H1 (cell line): ENCODE data around the gene GKAP1. TPM values are rescaled to one million over a fixed set of nuclear protein-coding genes. Genes with fewer than 3 reads are reported as not detected.
"Not testable (repeated sequence)": the region's sequence is repeated elsewhere in the genome, so short reads cannot be mapped to it uniquely, and the experiment has no call there.

ENCODE experiments used
- CTCF ChIA-PET: fragments of 300-600 bp; sonication (Branson Sonifier 250); formaldehyde crosslinking; loops from one replicate; lab custom pipeline; 2021; ENCODE audit not compliant: partially characterized antibody; lab: Charles Lee
- POLR2A ChIA-PET: fragments of 300-600 bp; sonication (Branson Sonifier 250); formaldehyde crosslinking; loops from one replicate; lab custom pipeline; 2021; ENCODE audit warnings: inconsistent platforms; ENCODE audit not compliant: partially characterized antibody; lab: Charles Lee
- DNase-seq, 2 experiments: peaks; one replicate each; pipeline versions ENCODE4 v3.0.0 to v3.0.0-alpha.2; 2010 to 2022; ENCODE audit warnings: low spot score in 2 of 2, low read depth in 1 of 2, mixed read lengths in 1 of 2
- FAIRE-seq: peaks from 2 replicates; lab custom pipeline; 2011; peaks lifted over from hg19 to GRCh38; lab: Jason Lieb, UNC
- H2AFZ ChIP-seq: 2 replicates; pipeline ENCODE4 v1.8.1; 2012; ENCODE audit warnings: low read length, inconsistent platforms
- H2AK5ac ChIP-seq: 2 replicates; pipeline ENCODE4 v1.6.1; 2013; ENCODE audit warnings: low read depth, low read length
- H2BK120ac ChIP-seq: replicated peaks from 2 replicates; pipeline ENCODE3; 2013; ENCODE audit warnings: low read depth, low read length, inconsistent platforms
- H2BK12ac ChIP-seq: 2 replicates; pipeline ENCODE4 v1.6.1; 2013; ENCODE audit warnings: low read depth, low read length
- H2BK15ac ChIP-seq: 2 replicates; pipeline ENCODE4 v1.6.1; 2013; ENCODE audit warnings: low read length
- H2BK20ac ChIP-seq: 2 replicates; pipeline ENCODE4 v1.6.1; 2013; ENCODE audit warnings: low read length
- H2BK5ac ChIP-seq: 2 replicates; pipeline ENCODE4 v1.6.1; 2013; ENCODE audit warnings: low read depth, low read length
- H3K14ac ChIP-seq: 2 replicates; pipeline ENCODE4 v1.6.1; 2013; ENCODE audit warnings: inconsistent platforms; ENCODE audit not compliant: insufficient read length
- H3K18ac ChIP-seq: 2 replicates; pipeline ENCODE4 v1.6.1; 2013; ENCODE audit warnings: low read length; ENCODE audit errors: extremely low read depth
- H3K23ac ChIP-seq: 2 replicates; pipeline ENCODE4 v1.6.1; 2013; ENCODE audit warnings: inconsistent platforms; ENCODE audit not compliant: insufficient read length
- H3K23me2 ChIP-seq: 2 replicates; pipeline ENCODE4 v1.6.1; 2013; ENCODE audit warnings: low read depth, low read length
- H3K27ac ChIP-seq: 2 replicates; pipeline ENCODE4 v1.6.1; 2011; ENCODE audit warnings: low read depth, low read length, inconsistent platforms
- H3K27me3 ChIP-seq, 4 experiments: replicated peaks in 1 of 4; 1 replicate in 1 of 4; 2 replicates in 3 of 4; pipeline versions ENCODE4 v1.6.1 to v1.8.1; 2011 to 2013; ENCODE audit warnings: low read length in 3 of 4, mild to moderate bottlenecking in 3 of 4, inconsistent platforms in 2 of 4, mixed read lengths in 2 of 4, moderate library complexity in 1 of 4; ENCODE audit not compliant: control insufficient read depth in 3 of 4, insufficient read depth in 3 of 4; ENCODE audit errors: extremely low read depth in 1 of 4
- H3K36me3 ChIP-seq, 4 experiments: 2 replicates each; pipeline versions ENCODE4 v1.6.1 to v1.8.1; 2011 to 2013; ENCODE audit warnings: mild to moderate bottlenecking in 4 of 4, low read length in 3 of 4, moderate library complexity in 2 of 4, control low read depth in 1 of 4, inconsistent platforms in 1 of 4; ENCODE audit not compliant: insufficient read depth in 4 of 4, control insufficient read depth in 2 of 4
- H3K4ac ChIP-seq: replicated peaks from 2 replicates; pipeline ENCODE3; 2013; ENCODE audit warnings: low read length, low read depth, mixed read lengths, inconsistent platforms; ENCODE audit not compliant: insufficient read length
- H3K4me1 ChIP-seq, 4 experiments: replicated peaks in 1 of 4; 1 replicate in 1 of 4; 2 replicates in 3 of 4; pipeline versions ENCODE4 v1.6.1 to v1.8.1; 2011 to 2013; ENCODE audit warnings: low read length in 3 of 4, inconsistent platforms in 2 of 4, mixed read lengths in 1 of 4; ENCODE audit not compliant: insufficient read depth in 4 of 4, control insufficient read depth in 3 of 4
- H3K4me2 ChIP-seq, 2 experiments: 2 replicates each; pipeline versions ENCODE4 v1.6.1 to v1.8.1; 2011 to 2013; ENCODE audit warnings: low read depth in 2 of 2, low read length in 2 of 2, control low read depth in 1 of 2, inconsistent platforms in 1 of 2, mild to moderate bottlenecking in 1 of 2; ENCODE audit not compliant: insufficient read depth in 1 of 2
- H3K4me3 ChIP-seq, 4 experiments: fragments of 200-600, 300-600 bp in 1 of 4; sonication (generic), shearing (Covaris generic), sonication (Bioruptor Twin) in 1 of 4; 2 replicates each; pipeline versions ENCODE4 v1.5.1 to v1.8.1; 2011 to 2016; ENCODE audit warnings: low read length in 4 of 4, low read depth in 3 of 4, control low read depth in 2 of 4, inconsistent platforms in 2 of 4, mild to moderate bottlenecking in 2 of 4, mixed read lengths in 1 of 4, moderate library complexity in 1 of 4; ENCODE audit not compliant: insufficient read depth in 2 of 4; ENCODE audit errors: extremely low read depth in 1 of 4
- H3K56ac ChIP-seq: replicated peaks from 2 replicates; pipeline ENCODE3; 2013; ENCODE audit warnings: low read depth, mild to moderate bottlenecking, mixed read lengths, low read length, inconsistent platforms; ENCODE audit not compliant: insufficient read length
- H3K79me1 ChIP-seq: 2 replicates; pipeline ENCODE4 v1.6.1; 2013; ENCODE audit warnings: low read depth, low read length, control low read depth
- H3K79me2 ChIP-seq, 2 experiments: 2 replicates each; pipeline versions ENCODE4 v1.6.1 to v1.8.1; 2012 to 2013; ENCODE audit warnings: low read length in 2 of 2, mild to moderate bottlenecking in 2 of 2, inconsistent platforms in 1 of 2; ENCODE audit not compliant: insufficient read depth in 2 of 2, control insufficient read depth in 1 of 2
- H3K9ac ChIP-seq, 4 experiments: replicated peaks in 1 of 4; 1 replicate in 1 of 4; 2 replicates in 3 of 4; pipeline versions ENCODE4 v1.6.1 to v1.8.1; 2011 to 2013; ENCODE audit warnings: low read depth in 3 of 4, low read length in 3 of 4, control low read depth in 2 of 4, mild to moderate bottlenecking in 2 of 4, moderate library complexity in 2 of 4, inconsistent platforms in 1 of 4; ENCODE audit errors: extremely low read depth in 1 of 4
- H3K9me3 ChIP-seq, 2 experiments: 2 replicates each; pipeline versions ENCODE4 v1.6.1 to v1.8.1; 2012 to 2013; ENCODE audit warnings: mild to moderate bottlenecking in 2 of 2, moderate library complexity in 2 of 2, control low read depth in 1 of 2, inconsistent platforms in 1 of 2, low read depth in 1 of 2, low read length in 1 of 2, mixed read lengths in 1 of 2; ENCODE audit not compliant: insufficient read depth in 2 of 2
- H4K20me1 ChIP-seq, 2 experiments: replicated peaks in 1 of 2; 2 replicates each; pipeline versions ENCODE3 to v1.8.1; 2011 to 2013; ENCODE audit warnings: inconsistent platforms in 2 of 2, low read length in 2 of 2, mild to moderate bottlenecking in 1 of 2; ENCODE audit not compliant: insufficient read depth in 2 of 2, control insufficient read depth in 1 of 2
- H4K5ac ChIP-seq: 2 replicates; pipeline ENCODE4 v1.6.1; 2013; ENCODE audit warnings: low read length, low read depth, mixed read lengths, inconsistent platforms; ENCODE audit not compliant: insufficient read length
- H4K8ac ChIP-seq: 2 replicates; pipeline ENCODE4 v1.8.0; 2013; ENCODE audit warnings: mild to moderate bottlenecking, moderate library complexity, low read length, inconsistent platforms; ENCODE audit not compliant: insufficient read depth; ENCODE audit errors: extremely low read depth
- H4K91ac ChIP-seq: replicated peaks from 2 replicates; pipeline ENCODE3; 2013; ENCODE audit warnings: low read length, mixed read lengths, inconsistent platforms; ENCODE audit not compliant: insufficient read length
- RBBP5 ChIP-seq: IDR thresholded peaks from 2 replicates; pipeline ENCODE4 v1.7.1; 2012; ENCODE audit warnings: low read depth, mild to moderate bottlenecking, inconsistent platforms, low read length, moderate library complexity, borderline replicate concordance
- WGBS, 2 experiments: shearing (Covaris generic) in 1 of 2; methylation state at CpG; one replicate each; pipeline versions ENCODE4 v1.1.6 to v1.1.7; 2013 to 2015; ENCODE audit warnings: low lambda C conversion rate in 2 of 2, mixed read lengths in 2 of 2, inconsistent platforms in 1 of 2, low coverage in 1 of 2, missing lambda C conversion rate in 1 of 2; ENCODE audit not compliant: insufficient replicate concordance in 2 of 2, insufficient coverage in 1 of 2, insufficient read length in 1 of 2; ENCODE audit errors: extremely low coverage in 1 of 2, missing lambda C conversion rate in 1 of 2; 5-methylcytosine and 5-hydroxymethylcytosine counted together
- polyA plus RNA-seq, 7 experiments: library from polyadenylated mRNA; depleted of rRNA in 3 of 7; stranded (reverse) in 5 of 7; unstranded in 2 of 7; fragments of >200 nt in 5 of 7; fragments of 200-250 nt in 2 of 7; gene quantifications; 1 replicate in 5 of 7; 2 replicates in 1 of 7; 4 replicates in 1 of 7; pipeline versions ENCODE4 v1.2.1 to v1.2.3, GENCODE V29; 2011 to 2013; ENCODE audit warnings: missing spikeins in 2 of 7, mixed read lengths in 2 of 7
- total RNA-seq: library from RNA; stranded (reverse); fragmentation: NEBNext Ultra II Directional; extraction: Animal tissue kit (Norgen Biotek cat#: 25700); gene quantifications from 2 replicates; pipeline ENCODE4 v1.2.1, GENCODE V29; 2021

Gene GKAP1
- total and polyA plus RNA-seq, 2 of the 8 experiments (the other 6 are each of a cell fraction or from before 2014, with no cell fraction given), result 0.97 to 5.3 TPM

- H2BK20ac ChIP-seq, POLR2A ChIA-PET, H2BK12ac ChIP-seq, FAIRE-seq, H4K91ac ChIP-seq, H3K23ac ChIP-seq, H2BK120ac ChIP-seq, H4K20me1 ChIP-seq, H3K18ac ChIP-seq, H3K9me3 ChIP-seq, H2BK5ac ChIP-seq, H2BK15ac ChIP-seq, H3K56ac ChIP-seq, H4K5ac ChIP-seq, H3K27ac ChIP-seq, CTCF ChIA-PET, DNase-seq, H3K79me1 ChIP-seq, H4K8ac ChIP-seq, H3K79me2 ChIP-seq, H2AK5ac ChIP-seq, H3K36me3 ChIP-seq, H2AFZ ChIP-seq, H3K27me3 ChIP-seq, H3K4ac ChIP-seq, H3K4me1 ChIP-seq, H3K14ac ChIP-seq, H3K23me2 ChIP-seq: not testable (repeated sequence)
- 6% methylated on average over 8 of the region's 38 CpGs; no CpG with 5 or more reads in 1 of the 2 experiments for WGBS, 2 experiments
- TF ChIP-seq RBBP5, result peak; percentile 52; the same call in 1 of the 2 replicates
- peak overlapping the region in 1 of 4 experiments; percentile 49; a peak in 1 of 7 replicates for H3K9ac ChIP-seq
- peak overlapping the region; percentile 38 to 76 (median 58) for H3K4me3 ChIP-seq
- H3K4me2 ChIP-seq, result peak overlapping the region; percentile 60 to 65
Measured at GRCh38 chr9:83817011-83817355, 586 bp downstream of the GKAP1 start.

GRCh38 chr9:83815120-83815519 lies 2.4 kb downstream of the GKAP1 start:
- 89% methylated on average over 4 of the region's 4 CpGs; no CpG with 5 or more reads in 1 of the 2 experiments for WGBS, 2 experiments
- POLR2A ChIA-PET, result not testable (repeated sequence)

More at GRCh38 chr9:83815120-83815519, 2.4 kb downstream of the GKAP1 start:
- DNase-seq, H3K56ac ChIP-seq, H3K36me3 ChIP-seq, FAIRE-seq, H3K4me2 ChIP-seq, H3K18ac ChIP-seq, H2AK5ac ChIP-seq, H3K4ac ChIP-seq, H3K4me3 ChIP-seq, H3K23ac ChIP-seq, H4K91ac ChIP-seq, H2BK12ac ChIP-seq, H2BK20ac ChIP-seq, H2BK120ac ChIP-seq, H2BK5ac ChIP-seq, H3K23me2 ChIP-seq, H3K4me1 ChIP-seq, H3K27ac ChIP-seq, H3K9ac ChIP-seq, H4K20me1 ChIP-seq, H2AFZ ChIP-seq, H4K8ac ChIP-seq, H3K79me1 ChIP-seq, H4K5ac ChIP-seq, H3K14ac ChIP-seq, H3K79me2 ChIP-seq, H2BK15ac ChIP-seq, H3K27me3 ChIP-seq, H3K9me3 ChIP-seq: not testable (repeated sequence)
- CTCF ChIA-PET, result interaction anchor here (0.6 kb wide), 1 partner anchor 104 kb away, joined by 3 read pairs; no protein-coding TSS in a partner anchor
